ENCODE results near the gene C11orf65.

C11orf65 gene, protein sequence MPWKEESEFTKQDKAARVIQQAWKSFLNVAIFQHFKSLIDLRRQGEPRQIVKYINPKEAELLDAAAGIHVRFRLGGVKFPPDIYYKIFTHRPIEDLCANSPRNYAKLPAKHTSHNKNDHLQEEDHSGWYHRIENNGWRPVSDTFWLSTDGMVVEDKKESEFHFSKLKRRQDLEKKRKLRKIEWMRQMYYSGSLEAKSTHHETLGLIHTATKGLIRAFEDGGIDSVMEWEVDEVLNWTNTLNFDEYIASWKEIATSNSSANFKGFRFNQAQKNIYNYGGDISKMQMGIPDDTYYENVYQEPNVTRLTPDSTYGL

GRCh38 chr11:108467091-108467823 lies at the start of gene C11orf65:
Gene C11orf65, minus strand, starts transcription at chr11:108467529. Its CDS starts 5,970 bp downstream, at chr11:108461559.
- peak within 1 kb of the TSS; percentile 73 for H3K9ac ChIP-seq (ENCODE audit: low read depth, low read length)

DNA sequence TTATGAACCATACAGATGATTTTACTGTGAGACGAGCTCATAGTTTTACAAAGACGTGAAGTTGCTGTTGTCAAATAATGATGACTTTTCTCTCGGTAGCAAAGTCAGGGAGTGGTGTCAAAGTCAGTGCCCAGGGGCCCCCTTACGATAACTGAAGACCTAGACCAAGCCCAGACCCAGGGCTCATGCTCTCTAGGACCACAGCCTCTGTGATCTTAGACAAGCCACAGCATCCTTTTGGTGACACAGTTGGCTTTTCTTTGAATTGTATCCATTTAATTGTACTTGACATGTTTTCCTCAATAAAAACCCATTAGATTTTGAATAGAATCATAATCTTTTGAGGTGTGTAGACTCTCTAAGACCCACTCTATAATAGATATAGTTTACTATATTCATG lies 48.8 kb upstream of the C11orf65 start:
- ATAC-seq (ENCODE audit: insufficient read depth, low read depth) (no peak), DNase-seq (no peak)
- Histone ChIP-seq H3K79me2 (ENCODE audit: insufficient read depth, low read length) (no peaks in the 10 kb centered on the region), H2AFZ (ENCODE audit: low read depth, low read length) (no peak overlapping the region), H3K27me3 (ENCODE audit: insufficient read depth, low read length, poor library complexity) (no peaks in the 10 kb centered on the region), H4K20me1 (ENCODE audit: insufficient read depth, low read length) (no peaks in the 10 kb centered on the region), H3K9me3 (ENCODE audit: insufficient read depth, low read length, severe bottlenecking) (no peaks in the 10 kb centered on the region), H3K9ac (ENCODE audit: low read depth, low read length) (no peak overlapping the region), H3K4me2 (ENCODE audit: insufficient read depth, low read length) (no peak overlapping the region), H3K27ac (ENCODE audit: low read length) (no peak overlapping the region), H3K4me3 (ENCODE audit: low read depth in 1 of 2, low read length in 2 of 2) (no peak overlapping the region), H3K4me1 (ENCODE audit: insufficient read depth, low read length) (no peaks in the 10 kb centered on the region), H3K36me3 (ENCODE audit: insufficient read depth, low read length) (no peaks in the 10 kb centered on the region)
- no peak for TF ChIP-seq EZH2 (IDR thresholded peaks at IDR 0.05; ENCODE audit: borderline replicate concordance, low read depth, low read length, severe bottlenecking)
- TF ChIP-seq, protein P1, sequence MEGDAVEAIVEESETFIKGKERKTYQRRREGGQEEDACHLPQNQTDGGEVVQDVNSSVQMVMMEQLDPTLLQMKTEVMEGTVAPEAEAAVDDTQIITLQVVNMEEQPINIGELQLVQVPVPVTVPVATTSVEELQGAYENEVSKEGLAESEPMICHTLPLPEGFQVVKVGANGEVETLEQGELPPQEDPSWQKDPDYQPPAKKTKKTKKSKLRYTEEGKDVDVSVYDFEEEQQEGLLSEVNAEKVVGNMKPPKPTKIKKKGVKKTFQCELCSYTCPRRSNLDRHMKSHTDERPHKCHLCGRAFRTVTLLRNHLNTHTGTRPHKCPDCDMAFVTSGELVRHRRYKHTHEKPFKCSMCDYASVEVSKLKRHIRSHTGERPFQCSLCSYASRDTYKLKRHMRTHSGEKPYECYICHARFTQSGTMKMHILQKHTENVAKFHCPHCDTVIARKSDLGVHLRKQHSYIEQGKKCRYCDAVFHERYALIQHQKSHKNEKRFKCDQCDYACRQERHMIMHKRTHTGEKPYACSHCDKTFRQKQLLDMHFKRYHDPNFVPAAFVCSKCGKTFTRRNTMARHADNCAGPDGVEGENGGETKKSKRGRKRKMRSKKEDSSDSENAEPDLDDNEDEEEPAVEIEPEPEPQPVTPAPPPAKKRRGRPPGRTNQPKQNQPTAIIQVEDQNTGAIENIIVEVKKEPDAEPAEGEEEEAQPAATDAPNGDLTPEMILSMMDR (IDR thresholded peaks at IDR 0.05; ENCODE audit: borderline replicate concordance, extremely low read depth, low read length, poor library complexity, severe bottlenecking), result no peak

More at GRCh38 chr11:108467091-108467823, at the start of gene C11orf65:
- H3K4me1 ChIP-seq (ENCODE audit: insufficient read depth, low read length), result peaks cover 20% of the 10 kb centered on the region
- DNase-seq (peak; percentile 97), ATAC-seq (ENCODE audit: insufficient read depth, low read depth) (peak; percentile 91)
- peak within 1 kb of the TSS; percentile 81 for H2AFZ ChIP-seq (ENCODE audit: low read depth, low read length)
- H3K36me3 ChIP-seq (ENCODE audit: insufficient read depth, low read length), result no peaks in the 10 kb centered on the region
- no peak for TF ChIP-seq EZH2 (IDR thresholded peaks at IDR 0.05; ENCODE audit: borderline replicate concordance, low read depth, low read length, severe bottlenecking)
- TF ChIP-seq, protein P1 (IDR thresholded peaks at IDR 0.05; ENCODE audit: borderline replicate concordance, extremely low read depth, low read length, poor library complexity, severe bottlenecking), result no peak
- H3K79me2 ChIP-seq (ENCODE audit: insufficient read depth, low read length), result peaks cover 2% of the 10 kb centered on the region; the same call in 1 of the 2 replicates
- no peaks in the 10 kb centered on the region for H4K20me1 ChIP-seq (ENCODE audit: insufficient read depth, low read length)
- H3K27me3 ChIP-seq (ENCODE audit: insufficient read depth, low read length, poor library complexity), result no peaks in the 10 kb centered on the region
- peak within 1 kb of the TSS; percentile 70 for H3K4me2 ChIP-seq (ENCODE audit: insufficient read depth, low read length)
- no peaks in the 10 kb centered on the region for H3K9me3 ChIP-seq (ENCODE audit: insufficient read depth, low read length, severe bottlenecking)
- H3K27ac ChIP-seq (ENCODE audit: low read length), result peak within 1 kb of the TSS; percentile 88
- H3K4me3 ChIP-seq (ENCODE audit: low read depth in 1 of 2, low read length in 2 of 2), result peak within 1 kb of the TSS; percentile 66 to 69

GRCh38 chr11:108512708-108513107 lies 45.4 kb upstream of the C11orf65 start:
- no peak overlapping the region for H3K4me2 ChIP-seq (ENCODE audit: insufficient read depth, low read length)
- H4K20me1 ChIP-seq (ENCODE audit: insufficient read depth, low read length), result no peaks in the 10 kb centered on the region
- H3K4me1 ChIP-seq (ENCODE audit: insufficient read depth, low read length), result no peaks in the 10 kb centered on the region
- no peak for ATAC-seq (ENCODE audit: insufficient read depth, low read depth)
- no peak overlapping the region for H3K27ac ChIP-seq (ENCODE audit: low read length)
- no peaks in the 10 kb centered on the region for H3K79me2 ChIP-seq (ENCODE audit: insufficient read depth, low read length)
- TF ChIP-seq, protein P1 (IDR thresholded peaks at IDR 0.05; ENCODE audit: borderline replicate concordance, extremely low read depth, low read length, poor library complexity, severe bottlenecking), result no peak
- TF ChIP-seq EZH2 (IDR thresholded peaks at IDR 0.05; ENCODE audit: borderline replicate concordance, low read depth, low read length, severe bottlenecking), result no peak
- no peaks in the 10 kb centered on the region for H3K27me3 ChIP-seq (ENCODE audit: insufficient read depth, low read length, poor library complexity)
- H3K36me3 ChIP-seq (ENCODE audit: insufficient read depth, low read length), result no peaks in the 10 kb centered on the region
- H3K9ac ChIP-seq (ENCODE audit: low read depth, low read length), result no peak overlapping the region
- DNase-seq, result no peak
- H3K9me3 ChIP-seq (ENCODE audit: insufficient read depth, low read length, severe bottlenecking), result no peaks in the 10 kb centered on the region
- no peak overlapping the region for H3K4me3 ChIP-seq (ENCODE audit: low read depth in 1 of 2, low read length in 2 of 2)
- H2AFZ ChIP-seq (ENCODE audit: low read depth, low read length), result no peak overlapping the region

Measured in DND-41 (cell line).